H1 (cell line): ENCODE measurements around the gene TARS3. TPM values are rescaled to one million over a fixed set of nuclear protein-coding genes. Genes with fewer than 3 reads are reported as not detected.

Source experiments
- JUN ChIP-seq: IDR thresholded peaks from 2 replicates; pipeline ENCODE4 v1.6.1; 2011; ENCODE audit warnings: low read depth, mild to moderate bottlenecking, improper control_type of control experiment, low read length
- polyA plus RNA-seq, 7 experiments: library from polyadenylated mRNA; depleted of rRNA in 3 of 7; stranded (reverse) in 5 of 7; unstranded in 2 of 7; fragments of >200 nt in 5 of 7; fragments of 200-250 nt in 2 of 7; gene quantifications; 1 replicate in 5 of 7; 2 replicates in 1 of 7; 4 replicates in 1 of 7; pipeline versions ENCODE4 v1.2.1 to v1.2.3, GENCODE V29; 2011 to 2013; ENCODE audit warnings: missing spikeins in 2 of 7, mixed read lengths in 2 of 7
- total RNA-seq: library from RNA; stranded (reverse); fragmentation: NEBNext Ultra II Directional; extraction: Animal tissue kit (Norgen Biotek cat#: 25700); gene quantifications from 2 replicates; pipeline ENCODE4 v1.2.1, GENCODE V29; 2021

TARS3 gene
- total and polyA plus RNA-seq, 2 of the 8 experiments (the other 6 are each of a cell fraction or from before 2014, with no cell fraction given), result 2.1 to 13.9 TPM

DNA sequence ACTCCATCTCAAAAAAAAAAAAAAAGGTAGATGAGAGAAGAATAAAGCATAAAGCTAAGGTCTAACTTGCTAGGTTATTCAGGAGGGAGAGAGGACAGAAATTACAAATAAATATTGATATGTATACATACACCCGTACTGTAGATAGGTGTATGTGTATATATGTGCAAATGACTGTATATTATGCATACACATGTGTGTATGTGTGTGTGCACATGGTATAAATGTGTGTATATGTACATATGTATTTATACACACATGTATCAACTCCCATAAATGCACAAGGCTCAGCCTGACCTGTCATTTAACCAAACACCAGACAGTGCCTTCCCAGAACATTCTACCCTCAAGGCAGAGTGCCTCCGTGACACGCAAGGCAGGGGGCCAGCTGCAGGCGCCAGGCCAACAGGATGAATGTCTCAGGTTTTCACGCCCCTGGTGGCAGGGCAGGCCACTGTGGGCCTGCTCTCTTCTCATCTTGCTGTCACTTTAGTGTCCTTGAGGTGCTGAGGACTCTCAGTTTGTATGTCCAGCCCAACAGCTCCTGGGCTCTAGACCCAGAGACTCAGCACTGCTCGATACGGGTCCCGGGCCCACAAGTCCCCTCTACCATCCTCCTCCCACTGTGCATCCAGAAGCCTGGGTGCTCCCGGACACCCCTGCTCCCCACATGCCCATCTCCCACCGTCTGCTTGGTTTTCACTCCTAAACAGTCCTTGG lies 112.5 kb downstream of the TARS3 start (continued):
- TF ChIP-seq JUN, result no peak
